Upper lobe of left lung (tissue), 6 donors: Measurements from ENCODE around the gene SCRN2. TPM values are rescaled to one million over a fixed set of nuclear protein-coding genes. Genes with fewer than 3 reads are reported as not detected.

ENCODE experiments used
- ATAC-seq, 2 donors: fragments of 200-7000 bp; cut with Tn5 transposase; one replicate each; pipeline ENCODE4 v1.9.1; 2022; ENCODE audit warnings: mild to moderate bottlenecking in 2 of 2, moderate library complexity in 2 of 2; ENCODE audit not compliant: low FRiP score in 2 of 2
- DNase-seq, 2 donors: peaks; one replicate each; pipeline ENCODE4 v3.0.0-alpha.2; 2019 to 2020
- H3K27ac ChIP-seq, 4 donors: fragments of 200-600 bp; sonication (generic); one replicate each; pipeline ENCODE4 v1.5.1; 2016 to 2019
- H3K27me3 ChIP-seq, 4 donors: fragments of 200-600 bp; sonication (generic); one replicate each; pipeline ENCODE4 v1.5.1; 2017 to 2019
- H3K36me3 ChIP-seq, 4 donors: fragments of 200-600 bp; sonication (generic); one replicate each; pipeline ENCODE4 v1.5.1; 2016 to 2019
- H3K4me1 ChIP-seq, 4 donors: fragments of 200-600 bp; sonication (generic); one replicate each; pipeline ENCODE4 v1.5.1; 2018 to 2019
- H3K4me3 ChIP-seq, 4 donors: fragments of 200-600 bp; sonication (generic); one replicate each; pipeline ENCODE4 v1.5.1; 2017 to 2019; ENCODE audit warnings: mild to moderate bottlenecking in 2 of 4, moderate library complexity in 1 of 4
- H3K9me3 ChIP-seq, 4 donors: fragments of 200-600 bp; sonication (generic); one replicate each; pipeline ENCODE4 v1.5.1; 2018 to 2019
- EP300 ChIP-seq, 4 donors: sonication (generic); formaldehyde crosslinking; IDR thresholded peaks; one replicate each; pipeline ENCODE4 v1.5.1; 2017; ENCODE audit warnings: antibody characterized with exemption in 4 of 4, control low read depth in 2 of 4
- POLR2A ChIP-seq, 4 donors: fragments of 450-650 bp; IDR thresholded peaks; one replicate each; pipeline ENCODE4 v1.5.1; 2016 to 2017; ENCODE audit warnings: antibody characterized with exemption in 4 of 4, mild to moderate bottlenecking in 2 of 4
- POLR2AphosphoS5 ChIP-seq, 2 donors: sonication (generic); formaldehyde crosslinking; IDR thresholded peaks; one replicate each; pipeline ENCODE4 v1.5.1; 2017; ENCODE audit warnings: antibody characterized with exemption in 2 of 2
- WGBS, 2 donors: methylation state at CpG; one replicate each; pipeline ENCODE4 v1.1.5; 2017 to 2018; 5-methylcytosine and 5-hydroxymethylcytosine counted together
- total RNA-seq, 6 donors: library from RNA; depleted of rRNA in 4 of 6; stranded (reverse); fragments of >200 nt in 4 of 6; gene quantifications; one replicate each; pipeline versions ENCODE4 v1.1.0 to v1.2.1, GENCODE V29; 2016 to 2021
- TF ChIP-seq, protein P1 (sequence below), 6 experiments: fragments of 450-650 bp in 4 of 6; fragments of 200-600 bp in 2 of 6; sonication (generic) in 2 of 6; IDR thresholded peaks; one replicate each; pipeline ENCODE4 v1.5.1; 2016 to 2019; ENCODE audit warnings: antibody characterized with exemption in 6 of 6
- donor health status: DM: no; HTN: no; CAD: no; lungs with moderate emphysema.
- donor health status: DM: no; HTN: yes; CAD: no; lungs with severe emphysema.

Gene SCRN2
- total RNA-seq, 6 donors from 2014 or later = 24.4 to 73.3 (median 34.8) TPM

- WGBS, 2 donors = 70 to 73% methylated on average over 2 to 4 of the region's 4 CpGs
- Histone ChIP-seq H3K27ac (no peak overlapping the region), H3K9me3 (no peaks in the 10 kb centered on the region), H3K4me1 (no peaks in the 10 kb centered on the region), H3K36me3 (peaks cover 0 to under 1% (median 0%) of the 10 kb centered on the region in 4 donors), H3K4me3 (no peak overlapping the region), H3K27me3 (peaks cover 0 to 3% (median 0%) of the 10 kb centered on the region in 4 donors)
- no peak for TF ChIP-seq POLR2AphosphoS5 (IDR thresholded peaks at IDR 0.05)
- TF ChIP-seq POLR2A (IDR thresholded peaks at IDR 0.05) = no peak
- no peak for TF ChIP-seq EP300 (IDR thresholded peaks at IDR 0.05)
- TF ChIP-seq, protein P1, sequence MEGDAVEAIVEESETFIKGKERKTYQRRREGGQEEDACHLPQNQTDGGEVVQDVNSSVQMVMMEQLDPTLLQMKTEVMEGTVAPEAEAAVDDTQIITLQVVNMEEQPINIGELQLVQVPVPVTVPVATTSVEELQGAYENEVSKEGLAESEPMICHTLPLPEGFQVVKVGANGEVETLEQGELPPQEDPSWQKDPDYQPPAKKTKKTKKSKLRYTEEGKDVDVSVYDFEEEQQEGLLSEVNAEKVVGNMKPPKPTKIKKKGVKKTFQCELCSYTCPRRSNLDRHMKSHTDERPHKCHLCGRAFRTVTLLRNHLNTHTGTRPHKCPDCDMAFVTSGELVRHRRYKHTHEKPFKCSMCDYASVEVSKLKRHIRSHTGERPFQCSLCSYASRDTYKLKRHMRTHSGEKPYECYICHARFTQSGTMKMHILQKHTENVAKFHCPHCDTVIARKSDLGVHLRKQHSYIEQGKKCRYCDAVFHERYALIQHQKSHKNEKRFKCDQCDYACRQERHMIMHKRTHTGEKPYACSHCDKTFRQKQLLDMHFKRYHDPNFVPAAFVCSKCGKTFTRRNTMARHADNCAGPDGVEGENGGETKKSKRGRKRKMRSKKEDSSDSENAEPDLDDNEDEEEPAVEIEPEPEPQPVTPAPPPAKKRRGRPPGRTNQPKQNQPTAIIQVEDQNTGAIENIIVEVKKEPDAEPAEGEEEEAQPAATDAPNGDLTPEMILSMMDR (IDR thresholded peaks at IDR 0.05) = no peak
- no peak for ATAC-seq
- DNase-seq = no peak
Observed at GRCh38 chr17:47801176-47801765, 39.8 kb downstream of the SCRN2 start.

- TF ChIP-seq EP300 (IDR thresholded peaks at IDR 0.05) (no peak), POLR2A (IDR thresholded peaks at IDR 0.05) (no peak), POLR2AphosphoS5 (IDR thresholded peaks at IDR 0.05) (no peak)
- TF ChIP-seq, protein P1 (IDR thresholded peaks at IDR 0.05) = no peak
- Histone ChIP-seq H3K36me3 (no peaks in the 10 kb centered on the region), H3K27me3 (peaks cover 0 to 3% (median 0%) of the 10 kb centered on the region in 4 donors), H3K4me1 (no peaks in the 10 kb centered on the region), H3K27ac (no peak overlapping the region), H3K9me3 (no peaks in the 10 kb centered on the region), H3K4me3 (no peak overlapping the region)
- DNase-seq (no peak), ATAC-seq (peak in 1 of 2 donors; percentile 13)
- 82 to 87% methylated on average over 10 to 12 of the region's 12 CpGs for WGBS, 2 donors
Observed at GRCh38 chr17:47800686-47801085, 40.4 kb downstream of the SCRN2 start.

GRCh38 chr17:47797797-47798196 lies 43.3 kb downstream of the SCRN2 start:
- TF ChIP-seq, protein P1 (IDR thresholded peaks at IDR 0.05) = no peak
- TF ChIP-seq POLR2A (IDR thresholded peaks at IDR 0.05) = no peak
- no peak for TF ChIP-seq POLR2AphosphoS5 (IDR thresholded peaks at IDR 0.05)
- no peak for TF ChIP-seq EP300 (IDR thresholded peaks at IDR 0.05)
- Histone ChIP-seq H3K4me3 (no peak overlapping the region), H3K36me3 (no peaks in the 10 kb centered on the region), H3K27me3 (peaks cover 0 to 3% (median 0%) of the 10 kb centered on the region in 4 donors), H3K4me1 (no peaks in the 10 kb centered on the region), H3K9me3 (no peaks in the 10 kb centered on the region), H3K27ac (no peak overlapping the region)
- no peak for DNase-seq
- ATAC-seq = no peak
- WGBS, 2 donors = 50 to 62% methylated on average over 2 of the region's 2 CpGs

DNA sequence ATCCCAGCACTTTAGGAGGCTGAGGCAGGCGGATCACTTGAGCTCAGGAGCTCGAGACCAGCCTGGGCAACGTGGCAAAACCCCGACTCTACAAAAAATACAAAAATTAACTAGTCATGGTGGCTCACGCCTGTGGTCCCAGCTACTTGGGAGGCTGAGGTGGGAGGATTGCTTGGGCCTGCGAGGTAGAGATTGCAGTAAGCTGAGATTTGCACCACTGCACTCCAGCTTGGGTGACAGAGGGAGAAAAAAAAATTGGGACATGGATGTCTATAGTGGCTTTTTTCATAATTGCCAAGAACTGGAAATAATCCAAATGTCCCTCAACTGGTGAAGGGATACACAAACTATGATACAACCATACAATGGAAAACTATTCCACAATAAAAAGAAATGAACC lies 48.1 kb downstream of the SCRN2 start:
- Histone ChIP-seq H3K9me3 (no peaks in the 10 kb centered on the region), H3K36me3 (no peaks in the 10 kb centered on the region), H3K27me3 (peaks cover 0 to 26% (median 4%) of the 10 kb centered on the region in 4 donors), H3K27ac (no peak overlapping the region), H3K4me3 (no peak overlapping the region), H3K4me1 (peaks cover 8 to 11% (median 9%) of the 10 kb centered on the region in 4 donors)
- 70 to 73% methylated on average over 6 of the region's 6 CpGs for WGBS, 2 donors
- ATAC-seq (no peak), DNase-seq (no peak)
- TF ChIP-seq, protein P1 (IDR thresholded peaks at IDR 0.05) = no peak

- TF ChIP-seq, protein P1 (IDR thresholded peaks at IDR 0.05) = no peak
- TF ChIP-seq POLR2A (IDR thresholded peaks at IDR 0.05) = no peak
- Histone ChIP-seq H3K27ac (no peak overlapping the region), H3K36me3 (no peaks in the 10 kb centered on the region), H3K27me3 (peaks cover 0 to 26% (median 4%) of the 10 kb centered on the region in 4 donors), H3K4me1 (peaks cover 8 to 11% (median 9%) of the 10 kb centered on the region in 4 donors), H3K4me3 (no peak overlapping the region), H3K9me3 (no peaks in the 10 kb centered on the region)
- no peak for DNase-seq
- ATAC-seq = no peak
- 79 to 82% methylated on average over 1 of the region's 1 CpG for WGBS, 2 donors
Observed at GRCh38 chr17:47792457-47792856, 48.6 kb downstream of the SCRN2 start.
